Testis (tissue), 3 donors: ENCODE results near the gene SDHAF3. TPM values are rescaled to one million over a fixed set of nuclear protein-coding genes. Genes with fewer than 3 reads are reported as not detected.

Experiments
- DNase-seq: peaks from one replicate; pipeline ENCODE4 v3.0.0-alpha.2; 2019
- H3K27ac ChIP-seq, 2 donors: fragments of 200-600 bp; sonication (generic); one replicate each; pipeline ENCODE4 v1.5.1; 2019
- H3K27me3 ChIP-seq: fragments of 200-600 bp; sonication (generic); one replicate; pipeline ENCODE4 v1.5.1; 2019
- H3K36me3 ChIP-seq: fragments of 200-600 bp; sonication (generic); one replicate; pipeline ENCODE4 v1.5.1; 2017; ENCODE audit warnings: low read depth; ENCODE audit errors: missing control alignments
- H3K4me1 ChIP-seq: fragments of 200-600 bp; sonication (generic); one replicate; pipeline ENCODE4 v1.5.1; 2019
- H3K4me3 ChIP-seq, 2 donors: fragments of 200-600 bp; sonication (generic); one replicate each; pipeline ENCODE4 v1.5.1; 2017 to 2019
- H3K9me3 ChIP-seq: fragments of 200-600 bp; sonication (generic); one replicate; pipeline ENCODE4 v1.5.1; 2017
- POLR2A ChIP-seq: fragments of 450-650 bp; IDR thresholded peaks from one replicate; pipeline ENCODE4 v1.6.1; 2017; ENCODE audit warnings: antibody characterized with exemption, mild to moderate bottlenecking, moderate library complexity
- WGBS, 2 donors: methylation state at CpG; one replicate each; pipeline ENCODE4 v1.1.5; 2018; 5-methylcytosine and 5-hydroxymethylcytosine counted together
- intact Hi-C: fragments of 100-400 bp; cut with DNase I; formaldehyde crosslinking; loops from one replicate; pipeline ENCODE4 v1.15.1; 2023; ENCODE audit warnings: low total_unique reads
- polyA plus RNA-seq: library from polyadenylated mRNA; stranded (reverse); fragments of 350-450 nt; fragmentation: Illumina TruSeq; extraction: RNeasy Lipid Tissue Mini Kit (QIAGEN cat#74804); gene quantifications from one replicate; pipeline ENCODE4 v1.2.3, GENCODE V29; 2014; ENCODE audit warnings: low read depth, low replicate concordance; ENCODE audit not compliant: insufficient read depth
- total RNA-seq, 2 donors: library from RNA; depleted of rRNA; stranded (reverse); fragments of >200 nt; gene quantifications; one replicate each; pipeline ENCODE4 v1.2.3, GENCODE V29; 2016
- TF ChIP-seq, protein P1 (sequence below), 3 experiments: fragments of 450-650 bp in 2 of 3; fragments of 200-600 bp in 1 of 3; sonication (generic) in 1 of 3; IDR thresholded peaks; one replicate each; pipeline ENCODE4 v1.5.1; 2016 to 2019; ENCODE audit warnings: antibody characterized with exemption in 3 of 3, mild to moderate bottlenecking in 2 of 3, moderate library complexity in 1 of 3

The SDHAF3 gene
- total and polyA plus RNA-seq, 3 donors from 2014 or later: 17.1 to 28.6 (median 24.4) TPM

DNA sequence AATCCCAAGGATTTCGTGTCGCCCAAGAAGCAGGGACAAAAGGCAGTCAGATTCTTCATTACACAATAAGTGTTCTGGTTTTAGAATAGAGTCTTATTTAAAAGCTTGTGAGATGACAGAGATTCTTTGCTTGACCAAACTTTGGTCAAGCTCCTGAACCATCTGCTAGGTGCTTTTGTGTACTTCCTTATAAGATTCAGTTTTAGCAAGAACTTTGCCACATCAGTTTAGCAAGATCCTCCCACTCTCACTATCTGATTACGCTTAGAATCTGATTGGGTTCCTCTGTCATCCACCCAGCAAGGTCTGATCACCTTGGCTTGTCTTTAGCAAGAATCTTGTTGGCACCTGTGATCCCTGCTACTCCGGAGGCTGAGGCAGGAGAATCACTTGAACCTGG is 38.2 kb upstream of the SDHAF3 start:
- no peaks in the 10 kb centered on the region for H3K36me3 ChIP-seq
- H3K9me3 ChIP-seq: no peaks in the 10 kb centered on the region
- no peaks in the 10 kb centered on the region for H3K4me1 ChIP-seq
- 91 to 96% methylated on average over 4 of the region's 4 CpGs for WGBS, 2 donors
- no peak overlapping the region for H3K4me3 ChIP-seq
- no peak overlapping the region for H3K27ac ChIP-seq
- no peaks in the 10 kb centered on the region for H3K27me3 ChIP-seq
- DNase-seq: no peak
- TF ChIP-seq, protein P1, sequence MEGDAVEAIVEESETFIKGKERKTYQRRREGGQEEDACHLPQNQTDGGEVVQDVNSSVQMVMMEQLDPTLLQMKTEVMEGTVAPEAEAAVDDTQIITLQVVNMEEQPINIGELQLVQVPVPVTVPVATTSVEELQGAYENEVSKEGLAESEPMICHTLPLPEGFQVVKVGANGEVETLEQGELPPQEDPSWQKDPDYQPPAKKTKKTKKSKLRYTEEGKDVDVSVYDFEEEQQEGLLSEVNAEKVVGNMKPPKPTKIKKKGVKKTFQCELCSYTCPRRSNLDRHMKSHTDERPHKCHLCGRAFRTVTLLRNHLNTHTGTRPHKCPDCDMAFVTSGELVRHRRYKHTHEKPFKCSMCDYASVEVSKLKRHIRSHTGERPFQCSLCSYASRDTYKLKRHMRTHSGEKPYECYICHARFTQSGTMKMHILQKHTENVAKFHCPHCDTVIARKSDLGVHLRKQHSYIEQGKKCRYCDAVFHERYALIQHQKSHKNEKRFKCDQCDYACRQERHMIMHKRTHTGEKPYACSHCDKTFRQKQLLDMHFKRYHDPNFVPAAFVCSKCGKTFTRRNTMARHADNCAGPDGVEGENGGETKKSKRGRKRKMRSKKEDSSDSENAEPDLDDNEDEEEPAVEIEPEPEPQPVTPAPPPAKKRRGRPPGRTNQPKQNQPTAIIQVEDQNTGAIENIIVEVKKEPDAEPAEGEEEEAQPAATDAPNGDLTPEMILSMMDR (IDR thresholded peaks at IDR 0.05): no peak
- TF ChIP-seq POLR2A: no peak
- intact Hi-C loops: no loop called here

DNA sequence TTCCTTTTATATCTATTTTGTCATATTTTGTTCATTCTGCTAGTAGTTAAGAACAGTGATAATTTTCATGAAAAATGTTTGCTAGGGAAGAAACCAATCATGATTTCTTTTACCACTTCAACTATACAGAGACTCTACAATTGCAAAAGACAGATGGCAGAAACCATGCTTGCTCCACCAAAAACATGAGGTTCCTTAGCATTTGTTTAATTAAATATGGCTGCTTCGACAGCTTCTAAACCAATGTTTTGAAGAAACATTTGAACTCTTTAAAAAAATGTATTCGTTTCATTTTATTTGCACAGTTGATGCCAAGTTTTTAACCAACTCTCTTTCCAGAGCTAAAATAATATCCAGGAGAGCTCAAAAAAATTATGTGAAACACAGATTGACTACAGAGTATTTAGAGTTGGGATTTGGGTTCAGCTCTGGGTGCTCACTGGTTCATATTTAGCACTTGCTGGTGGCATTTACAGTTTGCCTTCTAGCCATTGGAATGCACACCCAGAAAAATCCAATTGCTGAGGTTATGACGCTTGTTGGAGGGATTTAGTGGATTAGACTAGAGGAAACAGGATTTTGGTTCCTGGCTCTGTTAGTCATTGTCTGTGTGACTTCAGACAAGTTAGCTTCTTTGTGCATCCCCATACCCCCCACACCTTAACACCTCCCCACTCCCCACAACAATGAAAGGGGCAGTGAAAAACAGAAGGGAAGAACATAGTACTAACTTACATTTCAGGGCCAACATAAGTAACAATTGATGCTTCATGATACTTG is 35.8 kb upstream of the SDHAF3 start:
- 77 to 78% methylated on average over 3 of the region's 3 CpGs for WGBS, 2 donors
- no peaks in the 10 kb centered on the region for H3K4me1 ChIP-seq
- intact Hi-C loops: no loop called here
- H3K27me3 ChIP-seq: no peaks in the 10 kb centered on the region
- no peaks in the 10 kb centered on the region for H3K9me3 ChIP-seq
- H3K27ac ChIP-seq: no peak overlapping the region
- TF ChIP-seq, protein P1 (IDR thresholded peaks at IDR 0.05): no peak
- no peak for TF ChIP-seq POLR2A
- no peaks in the 10 kb centered on the region for H3K36me3 ChIP-seq
- DNase-seq: no peak
- no peak overlapping the region for H3K4me3 ChIP-seq

DNA sequence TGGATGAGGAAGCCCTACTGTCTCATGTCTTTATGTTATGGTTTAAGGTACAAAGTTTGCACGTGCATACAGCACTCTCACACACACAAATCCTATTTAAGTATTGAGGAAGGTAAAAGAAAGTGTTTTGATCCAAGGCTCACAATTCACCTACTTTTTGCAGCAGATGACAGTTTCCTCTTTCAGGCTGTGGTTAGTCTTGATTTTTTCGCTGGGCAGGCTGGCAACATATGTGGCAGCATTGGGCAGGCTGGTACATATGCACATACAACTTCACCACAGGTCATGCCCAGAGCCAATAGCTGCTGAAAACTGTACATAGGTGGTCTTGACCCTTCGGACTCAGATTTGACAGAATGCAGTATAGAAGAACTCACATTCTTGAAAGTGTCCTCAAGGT is 29.1 kb upstream of the SDHAF3 start:
- 74 to 88% methylated on average over 3 of the region's 3 CpGs for WGBS, 2 donors
- H3K36me3 ChIP-seq: no peaks in the 10 kb centered on the region
- no peaks in the 10 kb centered on the region for H3K4me1 ChIP-seq
- H3K27me3 ChIP-seq: no peaks in the 10 kb centered on the region
- H3K4me3 ChIP-seq: no peak overlapping the region
- no peak overlapping the region for H3K27ac ChIP-seq
- no peak for TF ChIP-seq POLR2A
- TF ChIP-seq, protein P1 (IDR thresholded peaks at IDR 0.05): no peak
- intact Hi-C loops: no loop called here
- DNase-seq: no peak
- no peaks in the 10 kb centered on the region for H3K9me3 ChIP-seq

DNA sequence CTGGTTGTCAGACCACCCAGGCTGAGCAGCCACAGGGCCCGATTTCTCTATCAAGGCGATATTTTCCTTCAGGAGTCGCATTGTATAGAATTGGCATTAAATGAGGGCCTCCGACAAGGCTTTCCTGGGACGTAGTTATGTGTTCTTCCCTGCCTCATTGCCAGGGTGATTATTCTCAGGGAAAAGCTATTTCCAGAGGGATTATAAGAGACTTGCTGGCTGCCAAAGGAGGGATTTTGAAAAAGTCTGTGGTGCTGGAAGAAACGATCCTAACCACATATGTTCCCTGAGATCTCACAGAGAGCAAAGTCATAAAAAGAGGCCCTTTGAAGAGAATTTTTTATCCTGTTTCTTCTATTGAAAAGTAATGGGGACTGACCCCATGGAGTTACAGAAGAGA is 27.7 kb upstream of the SDHAF3 start:
- WGBS, 2 donors: 90 to 92% methylated on average over 6 of the region's 6 CpGs
- intact Hi-C loops: no loop called here

More for the DNA sequence above, 27.7 kb upstream of the SDHAF3 start:
- TF ChIP-seq, protein P1 (IDR thresholded peaks at IDR 0.05): no peak
- no peak for DNase-seq
- Histone ChIP-seq H3K27me3 (no peaks in the 10 kb centered on the region), H3K36me3 (no peaks in the 10 kb centered on the region), H3K27ac (no peak overlapping the region), H3K9me3 (no peaks in the 10 kb centered on the region), H3K4me3 (no peak overlapping the region), H3K4me1 (no peaks in the 10 kb centered on the region)
